Activated T-helper 17 cell treated with anti-CD3 and anti-CD28 coated beads, Interleukin-2, amount 50 U/mL, for 72 hours (primary cell): ENCODE results near the gene TBC1D10A. TPM values are rescaled to one million over a fixed set of nuclear protein-coding genes. Genes with fewer than 3 reads are reported as not detected.

Experiments
- ATAC-seq: fragments of 150-1000 bp; cut with Tn5 transposase; replicated peaks from 2 replicates; pipeline ENCODE4 v1.10.0; 2021; ENCODE audit warnings: mild to moderate bottlenecking, moderate library complexity
- H3K27ac Mint-ChIP-seq: one replicate; pipeline ENCODE4 v1.8.0; 2022; ENCODE audit warnings: mixed read lengths
- H3K27me3 Mint-ChIP-seq: one replicate; pipeline ENCODE4 v1.8.0; 2022; ENCODE audit warnings: mixed read lengths
- H3K36me3 Mint-ChIP-seq: one replicate; pipeline ENCODE4 v1.8.0; 2022; ENCODE audit warnings: low read depth, mild to moderate bottlenecking, mixed read lengths
- H3K4me1 Mint-ChIP-seq: one replicate; pipeline ENCODE4 v1.8.0; 2022; ENCODE audit warnings: mixed read lengths
- H3K4me3 Mint-ChIP-seq: one replicate; pipeline ENCODE4 v1.8.0; 2022; ENCODE audit warnings: mild to moderate bottlenecking, mixed read lengths
- H3K9me3 Mint-ChIP-seq: one replicate; pipeline ENCODE4 v1.8.0; 2022; ENCODE audit warnings: mixed read lengths
- total RNA-seq, 2 donors: library from RNA; stranded (reverse); gene quantifications; one replicate each; pipeline ENCODE4 v1.2.3, GENCODE V29; 2022

The TBC1D10A gene
- total RNA-seq, 2 donors from 2014 or later, result 26.9 to 41.2 TPM

GRCh38 chr22:30336752-30337460 is 10.2 kb upstream of the TBC1D10A start:
- no peak for ATAC-seq
- Mint-ChIP-seq H3K27me3 (no peaks in the 10 kb centered on the region), H3K27ac (no peak overlapping the region), H3K4me3 (no peak overlapping the region), H3K36me3 (peaks cover 100% of the 10 kb centered on the region), H3K9me3 (no peaks in the 10 kb centered on the region), H3K4me1 (peaks cover 22% of the 10 kb centered on the region)

- H3K9me3 Mint-ChIP-seq, result no peaks in the 10 kb centered on the region
- H3K27me3 Mint-ChIP-seq, result no peaks in the 10 kb centered on the region
- peak overlapping the region; percentile 51 for H3K27ac Mint-ChIP-seq
- peaks cover 25% of the 10 kb centered on the region for H3K4me1 Mint-ChIP-seq
- peak; percentile 71 for ATAC-seq
- H3K36me3 Mint-ChIP-seq, result peaks cover 100% of the 10 kb centered on the region
- peak overlapping the region; percentile 56 for H3K4me3 Mint-ChIP-seq
Measured at GRCh38 chr22:30335236-30335635, 8.5 kb upstream of the TBC1D10A start.

GRCh38 chr22:30334646-30335045 is 7.9 kb upstream of the TBC1D10A start:
- H3K27me3 Mint-ChIP-seq, result no peaks in the 10 kb centered on the region
- peaks cover 25% of the 10 kb centered on the region for H3K4me1 Mint-ChIP-seq
- ATAC-seq, result peak; percentile 30
- H3K4me3 Mint-ChIP-seq, result peak overlapping the region; percentile 56
- H3K27ac Mint-ChIP-seq, result peak overlapping the region; percentile 51
- H3K9me3 Mint-ChIP-seq, result no peaks in the 10 kb centered on the region
- H3K36me3 Mint-ChIP-seq, result peaks cover 100% of the 10 kb centered on the region

DNA sequence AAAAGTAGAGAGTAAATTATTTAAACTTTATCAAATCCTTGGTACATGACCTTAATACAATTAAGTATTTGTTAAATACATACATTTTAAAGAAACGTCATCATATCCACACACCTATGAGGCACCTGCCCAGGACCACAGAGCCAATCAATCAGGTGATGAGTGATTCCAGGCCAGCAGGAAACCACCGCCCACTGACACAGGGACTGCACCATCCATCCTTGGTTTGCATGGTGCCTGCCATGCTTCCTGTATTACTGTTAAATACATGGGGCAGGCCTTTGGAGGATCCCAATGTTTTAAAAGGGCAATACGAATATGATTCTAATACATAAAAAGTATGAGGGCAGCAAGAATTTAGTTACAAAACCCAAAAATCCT is 7.0 kb upstream of the TBC1D10A start:
- Mint-ChIP-seq H3K4me1 (peaks cover 25% of the 10 kb centered on the region), H3K4me3 (peak overlapping the region; percentile 56), H3K36me3 (peaks cover 92% of the 10 kb centered on the region), H3K27ac (peak overlapping the region; percentile 51), H3K27me3 (no peaks in the 10 kb centered on the region), H3K9me3 (no peaks in the 10 kb centered on the region)
- peak; percentile 75 for ATAC-seq

GRCh38 chr22:30332994-30333706 is 6.4 kb upstream of the TBC1D10A start:
- ATAC-seq, result peak; percentile 77
- no peaks in the 10 kb centered on the region for H3K9me3 Mint-ChIP-seq
- H3K4me3 Mint-ChIP-seq, result peak overlapping the region; percentile 56
- peak overlapping the region; percentile 51 for H3K27ac Mint-ChIP-seq
- H3K27me3 Mint-ChIP-seq, result no peaks in the 10 kb centered on the region
- H3K4me1 Mint-ChIP-seq, result peaks cover 25% of the 10 kb centered on the region
- H3K36me3 Mint-ChIP-seq, result peaks cover 87% of the 10 kb centered on the region

DNA sequence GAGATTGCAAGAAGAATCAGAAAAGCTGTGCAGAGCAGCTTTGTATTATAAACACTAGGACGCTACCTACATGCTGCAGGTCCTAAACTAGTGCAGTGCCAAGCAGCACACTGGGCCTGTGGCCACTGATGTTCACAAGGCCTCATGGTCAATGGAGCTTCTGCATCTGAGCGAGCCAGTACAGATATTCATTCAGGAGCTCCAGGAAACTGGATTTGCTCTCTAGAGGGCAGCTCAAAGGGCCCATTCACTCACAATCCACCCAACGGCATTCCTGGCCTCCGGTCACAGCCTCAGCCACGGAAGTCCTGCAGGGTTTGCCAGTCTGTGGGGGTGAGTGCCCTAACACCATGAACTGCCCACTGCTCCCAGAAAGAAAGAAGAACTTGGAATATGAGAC is 5.8 kb upstream of the TBC1D10A start:
- peaks cover 86% of the 10 kb centered on the region for H3K36me3 Mint-ChIP-seq
- ATAC-seq, result no peak

GRCh38 chr22:30328466-30329049 is 1.8 kb upstream of the TBC1D10A start:
- ATAC-seq, result no peak
- no peaks in the 10 kb centered on the region for H3K27me3 Mint-ChIP-seq
- no peaks in the 10 kb centered on the region for H3K9me3 Mint-ChIP-seq
- H3K4me3 Mint-ChIP-seq, result peak overlapping the region; percentile 94
- peaks cover 70% of the 10 kb centered on the region for H3K36me3 Mint-ChIP-seq
- no peak overlapping the region for H3K27ac Mint-ChIP-seq
- peaks cover 37% of the 10 kb centered on the region for H3K4me1 Mint-ChIP-seq

More for the DNA sequence above, 5.8 kb upstream of the TBC1D10A start:
- Mint-ChIP-seq H3K4me1 (peaks cover 30% of the 10 kb centered on the region), H3K9me3 (no peaks in the 10 kb centered on the region), H3K4me3 (peak overlapping the region; percentile 19), H3K27ac (peak overlapping the region; percentile 51), H3K27me3 (no peaks in the 10 kb centered on the region)

GRCh38 chr22:30327864-30328345 is 1.2 kb upstream of the TBC1D10A start:
- Mint-ChIP-seq H3K4me3 (peak overlapping the region; percentile 94), H3K27ac (peak overlapping the region; percentile 94), H3K27me3 (no peaks in the 10 kb centered on the region), H3K36me3 (peaks cover 70% of the 10 kb centered on the region), H3K4me1 (peaks cover 44% of the 10 kb centered on the region), H3K9me3 (no peaks in the 10 kb centered on the region)
- ATAC-seq, result no peak

DNA sequence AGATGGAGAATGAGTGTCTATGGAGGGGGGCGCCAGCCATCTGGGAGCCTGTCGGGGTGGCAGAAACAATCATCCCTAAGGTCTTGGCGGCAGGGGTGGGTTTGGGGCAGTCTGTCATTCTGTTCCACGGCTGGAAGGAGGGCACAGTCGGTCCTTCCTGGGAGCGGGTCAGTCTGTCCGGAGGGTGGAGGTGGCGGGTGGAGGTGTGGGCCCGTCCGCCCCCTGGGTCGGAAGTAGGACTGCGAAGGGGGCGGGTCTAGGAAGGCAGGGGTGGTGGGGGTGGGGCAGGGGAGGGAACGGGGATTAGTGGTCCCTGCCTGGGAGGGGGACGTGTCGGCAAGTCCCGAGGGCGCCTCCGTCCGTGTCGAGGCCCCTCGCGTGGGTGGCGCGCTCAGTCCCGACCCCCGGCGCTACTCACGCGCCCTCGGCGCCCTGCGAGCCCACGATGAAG is 461 bp downstream of the TBC1D10A start:
- no peaks in the 10 kb centered on the region for H3K9me3 Mint-ChIP-seq
- peak overlapping the region; percentile 87 for H3K4me3 Mint-ChIP-seq
- peaks cover 37% of the 10 kb centered on the region for H3K4me1 Mint-ChIP-seq

GRCh38 chr22:30325724-30326254 is 952 bp downstream of the TBC1D10A start:
- Mint-ChIP-seq H3K27me3 (no peaks in the 10 kb centered on the region), H3K4me3 (peak overlapping the region; percentile 87), H3K27ac (peak overlapping the region; percentile 88), H3K36me3 (peaks cover 62% of the 10 kb centered on the region), H3K4me1 (peaks cover 38% of the 10 kb centered on the region), H3K9me3 (no peaks in the 10 kb centered on the region)
- ATAC-seq, result no peak

More for the DNA sequence above, 461 bp downstream of the TBC1D10A start:
- peak; percentile 16 for ATAC-seq
- peak overlapping the region; percentile 88 for H3K27ac Mint-ChIP-seq
- no peaks in the 10 kb centered on the region for H3K27me3 Mint-ChIP-seq
- H3K36me3 Mint-ChIP-seq, result peaks cover 62% of the 10 kb centered on the region

DNA sequence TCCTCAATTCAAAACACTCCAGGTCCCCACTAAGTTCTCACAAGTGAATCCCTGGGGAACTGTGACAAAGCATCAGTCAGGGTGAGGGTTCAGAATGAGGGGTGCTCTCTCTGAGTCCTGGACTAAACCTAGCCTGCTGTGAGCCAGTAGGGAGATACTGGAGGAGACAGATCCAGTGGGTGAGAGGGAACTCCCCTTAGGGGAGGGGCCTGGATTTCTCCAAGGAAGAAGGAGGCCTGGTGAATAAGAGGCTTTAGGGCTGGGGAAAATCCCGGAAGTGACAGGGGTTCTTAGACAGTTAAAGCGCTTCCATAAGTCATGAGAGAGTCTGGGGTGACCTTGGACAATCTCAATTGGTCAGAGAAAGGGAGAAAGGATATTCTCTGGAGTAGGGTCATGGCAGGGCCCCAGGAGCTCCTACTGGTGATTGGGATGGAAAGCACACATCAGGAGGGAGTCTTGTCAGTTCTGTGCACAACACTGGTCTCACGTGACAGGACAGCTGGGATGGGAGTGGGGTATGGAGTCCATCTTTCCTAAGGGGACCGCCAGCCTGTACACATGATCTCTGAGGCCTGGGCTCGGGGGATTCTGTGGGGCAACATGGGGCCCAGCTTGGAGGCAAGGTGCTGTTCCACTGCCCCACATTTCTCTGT is 1.5 kb downstream of the TBC1D10A start:
- Mint-ChIP-seq H3K9me3 (no peaks in the 10 kb centered on the region), H3K36me3 (peaks cover 62% of the 10 kb centered on the region), H3K27me3 (no peaks in the 10 kb centered on the region), H3K4me3 (peak overlapping the region; percentile 87), H3K4me1 (peaks cover 39% of the 10 kb centered on the region), H3K27ac (peak overlapping the region; percentile 88)
- peak; percentile 21 for ATAC-seq

- H3K36me3 Mint-ChIP-seq, result peaks cover 65% of the 10 kb centered on the region
- H3K9me3 Mint-ChIP-seq, result no peaks in the 10 kb centered on the region
- H3K27me3 Mint-ChIP-seq, result no peaks in the 10 kb centered on the region
- H3K27ac Mint-ChIP-seq, result peak overlapping the region; percentile 88
- H3K4me1 Mint-ChIP-seq, result peaks cover 47% of the 10 kb centered on the region
- H3K4me3 Mint-ChIP-seq, result peak overlapping the region; percentile 87
- peak; percentile 15 for ATAC-seq
Measured at GRCh38 chr22:30324014-30324730, 2.6 kb downstream of the TBC1D10A start.

DNA sequence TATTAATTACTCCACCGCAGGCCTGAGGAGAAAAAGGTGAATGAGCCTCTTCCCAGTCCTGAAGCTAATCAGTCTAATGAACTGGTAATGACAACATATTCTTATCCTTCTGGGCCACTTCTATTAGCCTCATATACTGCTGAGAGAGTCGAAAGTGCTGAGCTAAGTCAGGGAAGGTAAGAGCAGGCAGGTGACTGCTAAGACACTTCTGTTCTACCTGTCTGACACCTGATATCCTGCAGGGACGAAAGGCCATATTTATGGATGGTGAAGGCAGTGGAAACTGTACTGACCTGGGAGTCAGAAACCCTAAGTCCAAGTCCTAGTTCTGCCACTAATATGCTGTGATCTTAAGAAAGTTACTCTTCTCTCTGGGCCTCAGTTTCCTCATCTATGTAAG is 3.5 kb downstream of the TBC1D10A start:
- H3K27ac Mint-ChIP-seq, result no peak overlapping the region
- no peak for ATAC-seq
- H3K27me3 Mint-ChIP-seq, result no peaks in the 10 kb centered on the region
- peak overlapping the region; percentile 87 for H3K4me3 Mint-ChIP-seq
- peaks cover 56% of the 10 kb centered on the region for H3K4me1 Mint-ChIP-seq
- peaks cover 75% of the 10 kb centered on the region for H3K36me3 Mint-ChIP-seq
- no peaks in the 10 kb centered on the region for H3K9me3 Mint-ChIP-seq
